Mesothelial cell of epicardium (in vitro differentiated cells): ENCODE data around the gene TLE4. TPM values are rescaled to one million over a fixed set of nuclear protein-coding genes. Genes with fewer than 3 reads are reported as not detected.
"Not testable (repeated sequence)": the region's sequence is repeated elsewhere in the genome, so short reads cannot be mapped to it uniquely, and the experiment has no call there.

Source experiments
- DNase-seq, 2 experiments: peaks; one replicate each; pipeline ENCODE4 v3.0.0; 2021; ENCODE audit warnings: low spot score in 2 of 2; ENCODE audit not compliant: unreplicated experiment in 2 of 2
- H3K27ac Mint-ChIP-seq: 2 replicates; pipeline ENCODE4 v1.8.0; 2021; ENCODE audit warnings: mixed read lengths
- H3K27me3 Mint-ChIP-seq: 2 replicates; pipeline ENCODE4 v1.8.0; 2021; ENCODE audit warnings: low read depth, mixed read lengths
- H3K36me3 Mint-ChIP-seq: 2 replicates; pipeline ENCODE4 v1.8.0; 2021; ENCODE audit warnings: mixed read lengths
- H3K4me1 Mint-ChIP-seq: 2 replicates; pipeline ENCODE4 v1.8.0; 2021; ENCODE audit warnings: mixed read lengths
- H3K4me3 Mint-ChIP-seq: 2 replicates; pipeline ENCODE4 v1.8.0; 2021; ENCODE audit warnings: mild to moderate bottlenecking, moderate library complexity, mixed read lengths
- H3K9me3 Mint-ChIP-seq: 2 replicates; pipeline ENCODE4 v1.8.0; 2021; ENCODE audit warnings: mixed read lengths
- CTCF ChIP-seq: fragments of 200-600 bp; sonication (generic); IDR thresholded peaks from one replicate; pipeline ENCODE4 v1.5.0; 2021; ENCODE audit warnings: antibody characterized with exemption; ENCODE audit not compliant: unreplicated experiment
- total RNA-seq: library from RNA; stranded (reverse); gene quantifications from 3 replicates; pipeline ENCODE4 v1.2.1, GENCODE V29; 2021

TLE4 gene
- total RNA-seq, 1 donor from 2014 or later, result 63.6 TPM

DNA sequence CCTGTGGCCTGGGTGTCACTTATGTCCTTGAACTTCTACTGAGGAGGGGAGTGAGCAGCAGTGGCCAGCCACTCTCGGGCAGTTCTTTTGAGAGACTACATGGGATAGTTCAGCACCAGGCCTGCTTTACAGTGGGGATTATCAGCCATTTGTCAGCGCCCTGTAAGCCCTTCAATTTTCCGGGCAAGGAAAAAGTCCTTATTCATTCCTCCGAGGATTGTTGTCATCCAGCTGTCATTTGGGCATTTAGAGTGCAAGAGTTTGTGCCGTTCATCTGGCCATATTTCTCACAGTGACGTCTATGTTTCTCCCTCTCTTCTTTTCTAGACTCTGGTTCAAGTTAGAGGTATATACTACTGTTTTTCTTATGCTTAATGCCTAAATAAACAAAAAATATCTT lies 172.8 kb downstream of the TLE4 start:
- no peak for DNase-seq
- no peaks in the 10 kb centered on the region for H3K9me3 Mint-ChIP-seq
- H3K27ac Mint-ChIP-seq, result no peak overlapping the region
- H3K27me3 Mint-ChIP-seq, result no peaks in the 10 kb centered on the region
- no peak overlapping the region for H3K4me3 Mint-ChIP-seq
- H3K4me1 Mint-ChIP-seq, result no peaks in the 10 kb centered on the region
- TF ChIP-seq CTCF, result no peak
- no peaks in the 10 kb centered on the region for H3K36me3 Mint-ChIP-seq

DNA sequence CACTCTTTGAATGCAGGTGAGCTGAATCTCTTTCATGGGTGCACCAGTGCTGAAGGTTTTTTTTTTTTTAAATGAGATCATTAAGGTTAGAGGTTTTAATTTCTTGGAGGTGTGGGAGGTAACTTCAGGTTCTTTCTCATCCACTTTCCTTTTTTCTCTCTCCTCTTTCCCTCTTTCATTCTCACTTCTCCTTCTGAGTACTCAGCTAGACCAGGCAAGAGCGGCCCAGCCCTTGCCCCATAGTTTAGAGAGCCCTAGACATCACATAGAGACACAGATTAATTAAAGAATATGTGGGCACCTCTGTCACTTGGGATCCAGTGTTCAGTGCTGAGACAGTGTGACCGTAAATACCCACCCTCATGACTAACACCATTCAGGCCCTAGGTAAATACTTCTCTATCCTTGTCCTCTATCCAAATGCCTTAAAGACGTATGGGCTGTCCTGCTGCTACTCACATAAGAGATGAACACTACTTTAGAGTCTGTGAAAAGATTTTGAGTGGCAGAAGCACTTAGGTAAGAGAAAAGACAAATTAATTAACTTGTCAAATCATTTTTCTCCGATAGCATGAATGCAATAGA lies 174.1 kb downstream of the TLE4 start:
- Mint-ChIP-seq H3K27ac (no peak overlapping the region), H3K4me3 (no peak overlapping the region), H3K27me3 (no peaks in the 10 kb centered on the region), H3K36me3 (no peaks in the 10 kb centered on the region), H3K9me3 (peaks cover under 1% of the 10 kb centered on the region), H3K4me1 (no peaks in the 10 kb centered on the region)
- no peak for DNase-seq
- TF ChIP-seq CTCF, result no peak

DNA sequence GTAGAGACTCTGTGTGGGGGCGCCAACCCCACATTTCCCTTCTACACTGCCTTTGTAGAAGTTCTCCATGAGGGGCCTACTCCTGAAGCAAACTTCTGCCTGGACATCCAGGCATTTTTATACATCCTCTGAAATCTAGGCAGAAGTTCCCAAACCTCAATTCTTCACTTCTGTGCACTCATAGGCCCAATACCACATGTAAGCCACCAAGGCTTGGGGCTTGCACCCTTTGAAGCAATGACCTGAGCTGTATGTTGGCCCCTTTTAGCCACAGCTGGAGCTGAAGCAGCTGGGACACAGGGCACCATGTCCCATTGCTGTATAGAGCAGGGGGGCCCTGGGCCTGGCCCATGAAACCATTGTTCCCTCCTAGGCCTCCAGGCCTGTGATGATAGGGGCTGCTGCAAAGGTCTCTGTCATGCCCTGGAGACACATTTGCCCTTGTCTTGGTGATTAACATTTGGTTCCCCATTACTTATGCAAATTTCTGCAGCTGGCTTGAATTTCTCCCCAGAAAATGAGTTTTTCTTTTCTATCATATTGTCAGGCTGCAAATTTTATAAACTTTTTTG lies 180.2 kb downstream of the TLE4 start:
- not testable (repeated sequence) for H3K4me3 Mint-ChIP-seq, H3K27ac Mint-ChIP-seq, H3K27me3 Mint-ChIP-seq, H3K36me3 Mint-ChIP-seq, H3K4me1 Mint-ChIP-seq, DNase-seq
- peaks cover 23% of the 10 kb centered on the region for H3K9me3 Mint-ChIP-seq

GRCh38 chr9:79756414-79756813 lies 184.6 kb downstream of the TLE4 start:
- no peaks in the 10 kb centered on the region for H3K27me3 Mint-ChIP-seq
- no peak for DNase-seq
- H3K36me3 Mint-ChIP-seq, result peaks cover 7% of the 10 kb centered on the region
- peaks cover 27% of the 10 kb centered on the region for H3K9me3 Mint-ChIP-seq
- no peak for TF ChIP-seq CTCF
- no peak overlapping the region for H3K27ac Mint-ChIP-seq
- H3K4me1 Mint-ChIP-seq, result no peaks in the 10 kb centered on the region
- H3K4me3 Mint-ChIP-seq, result no peak overlapping the region

GRCh38 chr9:79757074-79757473 lies 185.3 kb downstream of the TLE4 start:
- no peak overlapping the region for H3K4me3 Mint-ChIP-seq
- no peak for TF ChIP-seq CTCF
- H3K27me3 Mint-ChIP-seq, result peaks cover 3% of the 10 kb centered on the region
- H3K9me3 Mint-ChIP-seq, result peaks cover 26% of the 10 kb centered on the region
- H3K4me1 Mint-ChIP-seq, result no peaks in the 10 kb centered on the region
- no peak for DNase-seq
- no peak overlapping the region for H3K27ac Mint-ChIP-seq
- H3K36me3 Mint-ChIP-seq, result peaks cover 7% of the 10 kb centered on the region

GRCh38 chr9:79757881-79758669 lies 186.3 kb downstream of the TLE4 start:
- Mint-ChIP-seq H3K36me3 (peaks cover 5% of the 10 kb centered on the region), H3K4me1 (no peaks in the 10 kb centered on the region), H3K27me3 (peaks cover 5% of the 10 kb centered on the region), H3K27ac (no peak overlapping the region), H3K9me3 (peaks cover 24% of the 10 kb centered on the region), H3K4me3 (no peak overlapping the region)
- no peak for DNase-seq
- TF ChIP-seq CTCF, result peak; percentile 16
